ENCODE measurements around the gene CXorf51B.
"Not testable (repeated sequence)": the region's sequence is repeated elsewhere in the genome, so short reads cannot be mapped to it uniquely, and the experiment has no call there.

Gene CXorf51B

DNA sequence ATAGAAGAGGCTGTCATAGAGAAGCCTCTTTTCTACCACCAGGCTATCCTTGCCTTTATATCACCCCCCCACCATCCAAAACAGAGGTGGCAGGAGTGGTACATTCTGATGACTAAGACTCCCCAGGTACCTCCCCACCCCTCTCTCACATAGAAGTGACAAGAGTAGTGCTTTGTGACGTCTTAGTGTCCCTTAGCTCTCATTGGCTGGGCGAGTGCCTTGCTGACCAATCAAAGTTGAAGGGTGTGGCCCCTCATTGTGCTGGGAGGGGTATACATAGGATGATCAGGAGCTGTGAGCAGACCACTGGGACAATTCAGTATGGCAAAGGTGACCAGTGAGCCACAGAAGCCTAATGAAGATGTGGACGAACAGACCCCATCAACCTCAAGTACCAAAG, at the start of gene CXorf51B:
Gene CXorf51B, plus strand, starts transcription at position 301 of the 400 bp plus-strand sequence. Its CDS starts 21 bp downstream, at position 322.
- not testable (repeated sequence) for DNase-seq

DNA sequence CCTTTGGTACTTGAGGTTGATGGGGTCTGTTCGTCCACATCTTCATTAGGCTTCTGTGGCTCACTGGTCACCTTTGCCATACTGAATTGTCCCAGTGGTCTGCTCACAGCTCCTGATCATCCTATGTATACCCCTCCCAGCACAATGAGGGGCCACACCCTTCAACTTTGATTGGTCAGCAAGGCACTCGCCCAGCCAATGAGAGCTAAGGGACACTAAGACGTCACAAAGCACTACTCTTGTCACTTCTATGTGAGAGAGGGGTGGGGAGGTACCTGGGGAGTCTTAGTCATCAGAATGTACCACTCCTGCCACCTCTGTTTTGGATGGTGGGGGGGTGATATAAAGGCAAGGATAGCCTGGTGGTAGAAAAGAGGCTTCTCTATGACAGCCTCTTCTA, 5.1 kb downstream of the CXorf51B start, which contains the start of gene CXorf51A:
Gene CXorf51A, minus strand, starts transcription at position 101 of the 400 bp plus-strand sequence. Its CDS starts 21 bp downstream, at position 80.
- DNase-seq, result not testable (repeated sequence)

DNA sequence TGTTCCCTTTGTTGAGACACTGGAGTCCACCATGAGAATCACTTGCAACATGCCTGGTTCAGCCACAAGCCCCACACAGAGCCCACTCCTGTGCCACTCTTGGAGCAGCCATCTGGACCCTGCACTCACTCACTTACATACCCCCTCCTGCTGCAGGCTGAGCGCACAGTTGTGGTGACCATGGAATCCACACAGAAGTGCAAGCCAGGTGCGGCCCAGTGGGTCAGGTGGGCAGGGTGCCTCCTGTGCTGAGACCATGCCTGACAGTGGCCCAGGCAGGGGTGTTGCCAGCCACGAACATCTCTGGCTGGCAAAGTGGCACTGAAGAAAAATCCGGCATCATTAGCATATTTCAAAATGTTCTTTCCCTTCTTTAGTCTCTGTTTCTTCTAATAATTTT, 22.4 kb downstream of the CXorf51B start:
- no peak for DNase-seq

DNA sequence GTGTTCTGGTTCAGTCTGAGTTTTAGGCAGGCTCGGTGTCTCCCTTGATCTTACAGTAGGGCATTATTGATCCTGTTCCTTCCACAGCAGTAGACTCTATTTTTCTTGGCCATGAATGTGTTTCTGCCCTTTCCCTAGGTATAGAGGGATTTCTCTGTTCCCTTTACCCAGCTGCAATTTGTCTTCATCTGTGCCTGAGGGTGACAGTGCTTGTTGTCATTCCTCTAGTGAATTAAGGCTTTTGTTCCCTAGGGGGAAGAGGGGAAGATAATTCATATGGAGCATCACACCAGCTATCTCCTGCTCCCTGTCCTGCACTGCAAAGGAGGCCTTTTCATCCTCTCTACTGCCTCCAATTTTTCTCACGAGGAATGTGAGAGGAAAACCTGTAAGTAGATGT, 44.7 kb downstream of the CXorf51B start:
- DNase-seq, result no peak

Measured in DMS79 treated with DMSO at 0.1 percent for 48 hours (cell line).